ENCODE results near the gene RAI2. TPM values are rescaled to one million over a fixed set of nuclear protein-coding genes. Genes with fewer than 3 reads are reported as not detected.
A peak's percentile ranks its signal among the peaks of the same experiment; 100 is the strongest.

The RAI2 gene
- total RNA-seq, 6 donors from 2014 or later = 13.6 to 28.1 (median 19.1) TPM

- Histone ChIP-seq H3K27me3 (no peaks in the 10 kb centered on the region), H3K36me3 (no peaks in the 10 kb centered on the region), H3K9me3 (no peaks in the 10 kb centered on the region), H3K4me1 (no peaks in the 10 kb centered on the region), H3K27ac (no peak overlapping the region), H3K4me3 (no peak overlapping the region)
- 83 to 85% methylated on average over 2 of the region's 2 CpGs for WGBS, 2 donors
- no peak for TF ChIP-seq EP300 (IDR thresholded peaks at IDR 0.05)
- TF ChIP-seq POLR2A (IDR thresholded peaks at IDR 0.05) = no peak
- no peak for TF ChIP-seq POLR2AphosphoS5 (IDR thresholded peaks at IDR 0.05)
- no peak for TF ChIP-seq CTCF (IDR thresholded peaks at IDR 0.05)
- no peak for ATAC-seq (ENCODE audit: low FRiP score in 2 of 2)
- no peak for DNase-seq
These were observed 8.5 kb upstream of the RAI2 start for GRCh38 chrX:17869580-17869979.

- TF ChIP-seq CTCF (IDR thresholded peaks at IDR 0.05) = no peak
- no peak for TF ChIP-seq POLR2AphosphoS5 (IDR thresholded peaks at IDR 0.05)
- TF ChIP-seq POLR2A (IDR thresholded peaks at IDR 0.05) = no peak
- TF ChIP-seq EP300 (IDR thresholded peaks at IDR 0.05) = no peak
- H3K27me3 ChIP-seq = no peaks in the 10 kb centered on the region
- H3K36me3 ChIP-seq = no peaks in the 10 kb centered on the region
- peak overlapping the region in 3 of 4 donors; percentile 54 to 63 (median 55) for H3K4me3 ChIP-seq
- DNase-seq (no peak), ATAC-seq (ENCODE audit: low FRiP score in 2 of 2) (peak in 1 of 2 donors; percentile 42)
- H3K9me3 ChIP-seq = no peaks in the 10 kb centered on the region
- H3K27ac ChIP-seq = peak overlapping the region; percentile 36 to 82 (median 52)
- H3K4me1 ChIP-seq = no peaks in the 10 kb centered on the region
- WGBS, 2 donors = 16 to 23% methylated on average over 7 to 15 of the region's 15 CpGs
These were observed 452 bp upstream of the RAI2 start for GRCh38 chrX:17861489-17862011.

- no peaks in the 10 kb centered on the region for H3K36me3 ChIP-seq
- ATAC-seq (ENCODE audit: low FRiP score in 2 of 2) = peak in 1 of 2 donors; percentile 42
- H3K27me3 ChIP-seq = no peaks in the 10 kb centered on the region
- 0 to 23% methylated on average over 3 to 48 of the region's 53 CpGs for whole genome bisulfite sequencing, 2 donors
- peak in 1 of 2 donors; percentile 73 for DNase-seq
- TF ChIP-seq POLR2AphosphoS5 (IDR thresholded peaks at IDR 0.05) (no peak), EP300 (IDR thresholded peaks at IDR 0.05) (no peak), POLR2A (IDR thresholded peaks at IDR 0.05) (no peak), CTCF (IDR thresholded peaks at IDR 0.05) (no peak)
- H3K27ac ChIP-seq = peak overlapping the region; percentile 70 to 85 (median 75)
- no peaks in the 10 kb centered on the region for H3K4me1 ChIP-seq
- H3K9me3 ChIP-seq = no peaks in the 10 kb centered on the region
- peak overlapping the region; percentile 43 to 64 (median 59) for H3K4me3 ChIP-seq
These were observed 818 bp downstream of the RAI2 start for GRCh38 chrX:17860179-17860780.

- 2 to 38% methylated on average over 15 to 23 of the region's 23 CpGs for WGBS, 2 donors
- peak overlapping the region; percentile 70 to 85 (median 75) for H3K27ac ChIP-seq
- peak; percentile 34 to 58 for ATAC-seq (ENCODE audit: low FRiP score in 2 of 2)
These were observed 1.4 kb downstream of the RAI2 start for GRCh38 chrX:17859609-17860178.

More at GRCh38 chrX:17859609-17860178, 1.4 kb downstream of the RAI2 start:
- peak; percentile 49 to 53 for DNase-seq
- Histone ChIP-seq H3K4me3 (peak overlapping the region; percentile 43 to 64 (median 59)), H3K27me3 (no peaks in the 10 kb centered on the region), H3K4me1 (no peaks in the 10 kb centered on the region), H3K36me3 (no peaks in the 10 kb centered on the region), H3K9me3 (no peaks in the 10 kb centered on the region)
- no peak for TF ChIP-seq CTCF (IDR thresholded peaks at IDR 0.05)
- TF ChIP-seq POLR2A (IDR thresholded peaks at IDR 0.05) = no peak
- TF ChIP-seq POLR2AphosphoS5 (IDR thresholded peaks at IDR 0.05) = no peak
- no peak for TF ChIP-seq EP300 (IDR thresholded peaks at IDR 0.05)
